ENCODE results near the gene PARD3B.

The PARD3B gene

DNA sequence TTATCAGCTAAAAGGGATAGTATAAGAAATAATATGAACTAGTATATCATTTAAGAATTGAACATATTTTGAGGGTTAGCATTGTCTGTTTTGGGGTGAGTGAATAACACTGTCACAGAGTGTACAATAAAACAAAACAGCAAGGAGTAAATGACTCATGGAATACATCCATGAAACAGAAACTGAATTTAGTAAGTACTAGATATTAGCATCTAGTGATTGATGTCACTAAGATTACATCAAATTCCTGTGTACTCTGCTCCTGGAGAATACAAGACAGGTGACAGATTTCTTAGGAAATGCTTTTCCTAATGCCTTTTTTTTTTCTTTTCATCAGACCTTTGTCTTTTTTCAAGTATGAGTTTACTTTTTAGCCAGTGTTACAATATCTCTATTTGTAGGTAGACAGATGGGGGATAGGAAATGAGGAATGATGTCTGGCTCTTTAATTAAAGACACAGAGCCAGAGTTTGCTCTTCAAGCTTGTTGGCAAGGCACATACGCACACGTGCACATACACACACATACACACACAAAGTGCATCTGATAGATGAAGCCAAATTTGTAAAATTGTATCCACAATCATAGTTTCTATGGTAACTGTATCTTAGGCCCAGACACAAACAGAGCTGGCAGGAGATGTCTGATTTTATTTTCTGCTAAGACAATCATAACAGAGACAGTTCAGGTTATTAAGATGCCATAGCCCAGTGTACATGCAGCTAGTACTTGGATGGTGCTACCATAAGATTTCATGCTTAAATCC, 998.8 kb downstream of the PARD3B start:
- DNase-seq (ENCODE audit: extremely low spot score, insufficient read length, low read depth) = no peak
- no peak for FAIRE-seq

DNA sequence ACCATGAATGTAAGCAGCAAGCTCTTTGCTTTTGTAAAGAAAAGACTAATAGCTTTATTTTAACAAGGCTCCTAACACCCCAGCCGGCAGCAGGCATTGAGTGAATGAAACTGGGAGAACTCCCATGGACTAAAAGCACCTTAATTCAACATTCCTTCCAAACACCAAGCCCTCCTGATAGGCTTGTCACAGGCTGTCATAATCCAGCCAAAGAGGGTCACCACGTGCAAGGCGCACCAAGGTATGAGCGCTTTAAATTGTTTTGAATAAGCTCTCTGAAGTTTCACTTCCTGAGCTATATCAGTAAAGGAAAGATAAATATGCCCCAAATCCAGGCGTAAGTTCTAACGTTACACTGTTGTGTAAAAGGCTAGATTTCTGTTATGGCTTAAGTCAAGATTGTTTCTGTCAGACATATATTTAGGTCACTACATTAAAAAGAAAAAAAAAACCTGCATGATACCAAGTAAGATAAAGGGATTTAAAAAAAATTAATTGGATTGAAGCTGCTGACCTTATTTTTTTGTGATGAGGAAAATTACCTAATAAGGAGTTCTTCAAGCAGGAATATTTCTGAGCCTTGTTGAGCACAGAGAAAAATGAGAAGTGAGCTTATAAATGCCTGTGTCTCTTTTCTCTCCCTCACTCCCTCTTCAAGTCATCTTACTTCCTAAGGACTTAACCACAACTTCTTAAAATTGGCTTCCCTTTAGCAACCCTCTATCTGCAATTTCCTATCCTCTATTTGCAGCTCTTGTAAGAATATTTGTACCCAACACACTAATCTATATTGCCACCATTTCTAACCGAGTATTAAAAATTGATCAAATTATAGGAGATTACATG, 1000.9 kb downstream of the PARD3B start:
- no peak for DNase-seq (ENCODE audit: extremely low spot score, insufficient read length, low read depth)
- no peak for FAIRE-seq

DNA sequence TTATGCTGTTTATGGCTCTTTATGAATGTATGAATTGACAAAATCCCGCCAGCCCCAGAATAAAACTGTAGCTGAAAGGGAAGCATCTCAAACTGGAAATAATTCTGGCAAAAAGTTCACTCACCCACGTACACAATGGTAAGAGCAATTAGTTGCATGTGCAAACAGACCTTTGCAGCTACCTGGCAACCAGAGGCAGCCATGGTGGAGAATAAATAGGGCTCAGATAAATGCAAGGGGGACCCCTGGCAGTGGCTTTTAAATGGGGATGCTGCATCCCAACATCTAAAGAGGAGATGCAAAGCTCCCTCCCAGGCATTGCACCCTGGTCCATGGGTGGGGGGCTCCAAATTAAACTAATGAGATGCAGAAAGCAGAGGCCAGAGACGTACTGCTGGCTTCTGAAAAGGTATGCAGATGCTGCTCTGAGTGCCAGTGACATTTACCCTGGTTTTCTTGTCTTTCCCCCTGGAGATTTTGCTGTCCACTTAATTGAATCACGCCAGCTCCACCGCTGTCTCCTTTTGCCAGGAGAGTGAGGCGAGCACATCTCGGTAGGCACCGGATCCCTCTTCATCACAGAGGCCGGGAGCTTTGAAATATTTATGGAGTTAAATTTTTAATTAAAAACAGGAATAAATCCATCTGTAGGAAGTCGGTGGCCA, 1010.4 kb downstream of the PARD3B start:
- no peak for DNase-seq (ENCODE audit: extremely low spot score, insufficient read length, low read depth)

DNA sequence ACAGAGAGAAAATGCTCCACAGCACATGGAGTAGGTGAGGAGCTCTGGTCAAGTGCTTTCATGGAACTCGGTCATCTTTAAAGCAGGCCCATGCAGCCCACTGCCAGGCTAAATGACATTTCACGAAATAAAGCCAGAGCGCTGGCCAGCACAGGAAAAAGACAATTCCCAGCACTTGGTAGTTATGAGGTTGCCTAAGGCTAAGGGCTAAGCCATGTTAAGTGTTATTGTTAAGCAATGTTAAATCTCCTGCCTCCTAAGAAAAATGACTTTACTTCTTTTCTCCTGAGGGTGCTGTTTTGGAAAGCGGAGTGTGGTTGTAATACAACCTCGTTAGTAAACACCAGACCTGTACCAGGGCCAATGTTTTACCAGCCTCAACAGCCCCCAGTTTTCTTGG, 1011.1 kb downstream of the PARD3B start:
- DNase-seq (ENCODE audit: extremely low spot score, insufficient read length, low read depth) (no peak), FAIRE-seq (no peak)

More for the DNA sequence above, 1010.4 kb downstream of the PARD3B start:
- no peak for FAIRE-seq

DNA sequence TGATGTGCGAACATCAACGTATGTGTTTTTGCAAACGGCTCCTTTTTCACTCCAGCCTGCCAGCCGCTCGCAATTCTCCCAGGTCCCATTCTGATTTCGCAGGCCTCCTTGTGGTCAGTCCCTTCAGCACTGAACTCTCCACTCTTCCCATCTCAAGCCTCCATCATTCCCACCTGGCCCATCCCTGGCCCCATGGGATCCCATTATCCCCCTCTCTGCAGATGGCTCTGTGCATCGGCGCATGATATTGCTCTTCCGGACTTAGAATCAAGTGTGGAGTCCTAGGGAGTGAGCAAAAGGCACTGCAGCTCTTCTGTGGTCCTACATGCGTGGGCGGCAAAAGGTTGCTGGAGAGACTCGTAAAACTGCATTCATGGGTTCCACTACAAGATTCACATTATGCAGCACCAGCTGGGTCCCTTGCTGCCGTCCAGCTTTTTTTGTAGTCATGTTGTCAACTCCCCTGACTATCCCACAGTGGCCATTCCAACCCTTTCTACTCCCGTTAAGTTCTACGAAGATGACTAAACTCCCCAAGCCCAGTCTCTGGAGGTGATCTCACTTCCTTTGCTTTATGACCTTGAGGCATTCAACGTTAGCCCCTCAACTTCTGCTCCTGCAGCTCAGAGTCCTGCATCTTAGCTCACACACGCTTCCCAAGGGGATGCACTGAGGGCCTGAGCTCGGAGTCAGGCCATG, 1011.7 kb downstream of the PARD3B start:
- FAIRE-seq = no peak
- DNase-seq (ENCODE audit: extremely low spot score, insufficient read length, low read depth) = no peak

DNA sequence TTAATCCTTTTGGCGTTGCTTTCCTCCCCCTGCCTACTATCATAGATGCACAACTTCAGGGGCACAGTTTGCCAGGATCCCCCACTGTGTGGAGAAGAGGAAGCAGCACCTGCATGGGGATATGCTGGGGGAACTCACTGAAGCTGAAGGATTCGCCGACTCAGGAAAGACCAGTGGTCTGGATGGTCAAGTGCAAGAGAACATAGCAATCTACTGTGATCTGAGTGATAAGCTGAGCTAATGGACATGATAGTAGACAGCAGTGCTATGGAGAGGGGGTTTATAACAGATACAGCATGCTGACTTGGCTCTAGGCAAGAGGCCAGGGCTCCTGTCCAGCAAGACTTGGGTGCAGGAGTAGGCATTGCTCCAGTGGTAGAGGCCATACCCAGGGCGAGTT, 1012.6 kb downstream of the PARD3B start:
- FAIRE-seq (no peak), DNase-seq (ENCODE audit: extremely low spot score, insufficient read length, low read depth) (no peak)

DNA sequence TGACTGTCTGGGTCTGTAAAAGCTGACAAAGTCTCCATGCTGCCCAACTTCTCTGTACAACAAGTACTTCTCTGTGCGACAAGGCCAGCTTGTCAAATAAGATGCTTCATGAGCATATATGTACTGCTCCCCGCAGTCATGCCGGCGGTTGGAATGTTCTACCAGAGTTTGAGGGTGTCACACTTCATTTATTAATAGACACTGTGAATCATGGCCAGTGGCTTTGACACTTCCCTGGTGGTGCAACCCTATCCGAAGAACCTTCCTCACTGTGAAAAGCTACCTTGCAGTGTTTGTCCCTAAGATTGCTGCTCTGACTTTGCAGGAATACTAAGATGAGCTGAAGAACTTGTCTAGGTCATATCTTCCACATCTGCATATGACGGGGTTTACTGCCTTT, 1016.2 kb downstream of the PARD3B start:
- no peak for DNase-seq (ENCODE audit: extremely low spot score, insufficient read length, low read depth)
- no peak for FAIRE-seq

DNA sequence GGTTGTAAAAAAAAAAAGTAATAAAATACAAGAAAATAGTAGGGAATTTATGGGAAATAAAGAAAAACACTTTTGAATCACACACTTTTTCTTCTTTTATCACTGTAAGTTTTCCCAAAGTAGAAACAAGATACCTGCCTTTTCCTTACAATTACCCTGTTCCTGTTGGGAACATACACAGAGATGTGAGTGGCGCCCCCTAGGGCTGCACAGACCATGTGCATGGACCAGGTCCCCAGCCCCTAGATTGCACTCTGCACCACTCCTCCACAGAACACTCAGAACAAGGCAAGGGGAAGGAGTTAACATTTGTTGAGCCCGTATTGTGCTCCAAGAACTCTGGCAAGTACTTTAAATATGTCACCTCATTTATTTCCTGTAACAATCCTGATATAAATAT, 1018.4 kb downstream of the PARD3B start:
- DNase-seq (ENCODE audit: extremely low spot score, insufficient read length, low read depth) = no peak
- no peak for FAIRE-seq

DNA sequence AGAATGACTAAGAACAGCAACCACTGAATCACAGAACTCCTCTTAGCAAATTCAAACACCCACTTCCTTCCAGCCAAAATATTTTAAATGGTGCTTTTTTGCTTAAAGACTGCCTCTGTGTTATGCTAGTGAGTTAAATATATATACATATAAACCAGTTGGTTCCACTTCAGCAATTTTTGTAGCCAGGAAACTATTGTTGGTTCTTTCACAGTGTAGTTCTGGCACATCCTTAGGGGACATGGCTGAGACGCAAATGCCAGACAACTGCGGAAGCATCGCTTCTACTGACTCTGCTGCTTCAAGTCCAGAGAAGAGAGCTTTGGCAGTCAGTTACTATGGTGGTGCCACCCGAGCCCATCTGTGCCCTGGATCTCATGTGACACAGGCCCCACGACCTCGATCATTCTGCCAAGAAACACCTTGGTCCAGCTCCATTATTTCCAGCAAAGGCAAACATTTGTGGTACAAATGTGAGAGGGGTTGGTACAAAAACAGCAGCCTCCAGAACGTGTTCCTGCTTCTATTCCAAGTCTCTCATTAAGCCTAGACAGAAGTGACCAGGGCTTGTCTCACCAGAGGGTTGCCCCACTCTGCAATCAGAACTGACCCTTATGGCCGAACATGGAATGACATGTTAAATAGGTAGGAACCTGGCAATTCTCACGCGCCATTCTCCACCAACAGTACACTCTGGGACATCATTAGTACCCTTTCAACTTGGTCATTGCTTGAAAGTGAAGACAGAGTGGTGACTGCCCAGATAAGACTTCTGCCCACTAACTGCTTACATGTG, 1019.3 kb downstream of the PARD3B start:
- no peak for FAIRE-seq

DNA sequence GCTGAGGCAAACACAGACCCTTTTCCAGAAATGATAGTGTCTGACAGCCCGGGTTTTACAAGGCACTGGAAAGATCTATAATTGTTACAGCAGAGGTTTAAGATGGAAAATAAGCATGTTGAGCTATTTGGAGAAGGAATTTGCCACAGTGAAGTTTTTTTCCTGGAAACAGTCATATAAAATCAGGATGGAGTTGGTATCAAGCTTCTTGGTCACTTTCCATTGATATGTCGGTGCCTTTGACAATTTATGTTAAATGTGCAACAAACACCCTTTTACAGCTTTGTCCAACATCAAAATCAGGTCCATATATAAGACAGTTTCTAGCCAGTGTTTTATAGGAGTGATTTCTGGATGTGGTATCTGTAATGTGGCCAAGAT, 1019.9 kb downstream of the PARD3B start:
- FAIRE-seq = no peak
- no peak for DNase-seq (ENCODE audit: extremely low spot score, insufficient read length, low read depth)

More for the DNA sequence above, 1019.3 kb downstream of the PARD3B start:
- no peak for DNase-seq (ENCODE audit: extremely low spot score, insufficient read length, low read depth)

DNA sequence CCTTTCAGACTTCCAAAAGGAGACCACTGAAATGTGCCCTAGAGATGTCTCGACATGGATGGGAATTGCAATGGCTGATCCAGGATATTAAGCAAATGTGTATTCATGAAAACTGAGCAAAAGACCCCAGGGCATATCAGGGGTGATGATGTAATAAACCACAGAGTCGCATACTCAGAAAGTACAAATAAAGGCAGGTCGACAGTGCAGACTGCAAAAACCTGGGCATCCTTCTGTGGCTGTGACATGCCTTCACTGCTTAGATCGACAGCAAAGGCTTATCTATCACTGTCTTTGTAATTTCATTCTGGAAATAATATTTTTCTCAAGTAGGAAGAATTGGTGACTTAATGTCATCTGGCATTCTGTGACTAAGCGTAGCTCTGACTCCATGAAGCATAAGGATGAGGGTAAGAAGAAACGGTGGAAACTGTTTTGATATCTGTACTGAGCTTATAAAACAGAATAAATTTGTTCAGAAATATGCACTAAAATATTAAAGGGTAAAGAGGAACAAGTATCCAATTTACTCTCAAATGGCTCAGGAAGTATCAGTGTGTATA, 1021.4 kb downstream of the PARD3B start:
- DNase-seq (ENCODE audit: extremely low spot score, insufficient read length, low read depth) (no peak), FAIRE-seq (no peak)

DNA sequence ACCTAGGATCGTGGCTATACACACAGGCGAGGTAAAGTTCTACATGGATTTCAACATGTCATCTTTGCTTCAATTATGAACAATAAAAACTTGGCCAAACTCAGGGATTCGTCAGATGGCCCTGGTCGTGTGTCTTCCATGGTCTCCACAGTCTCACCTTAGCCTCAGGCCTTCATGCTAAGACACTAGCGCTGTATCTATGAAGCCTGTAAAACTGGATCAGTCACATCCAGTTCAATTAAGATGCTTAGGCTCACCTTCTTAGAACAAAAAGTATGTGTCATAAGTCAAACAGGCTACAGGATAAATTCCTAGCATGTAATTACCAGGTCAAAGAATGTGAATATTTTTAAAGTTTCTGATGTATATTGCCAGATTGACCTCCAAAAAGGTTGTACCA, 1023.3 kb downstream of the PARD3B start:
- DNase-seq (ENCODE audit: extremely low spot score, insufficient read length, low read depth) (no peak), FAIRE-seq (no peak)

DNA sequence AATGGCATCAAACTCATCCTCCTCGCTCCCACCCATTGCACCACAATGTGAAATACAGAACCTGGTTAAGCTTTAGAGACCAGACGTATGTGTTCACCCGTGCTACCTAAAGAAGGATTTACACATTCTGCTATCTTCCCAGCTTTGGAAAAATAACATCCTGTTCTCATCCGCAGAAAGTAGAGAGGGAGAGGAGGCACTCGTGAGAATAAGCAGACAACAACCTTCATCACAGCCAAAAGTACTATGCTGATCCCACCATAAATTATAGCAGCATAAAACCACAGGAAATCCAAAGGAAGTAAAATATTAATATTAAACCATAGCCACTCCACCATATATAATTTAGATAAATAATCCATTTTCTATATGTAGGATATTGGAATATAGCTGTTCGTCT, 1025.4 kb downstream of the PARD3B start:
- DNase-seq (ENCODE audit: extremely low spot score, insufficient read length, low read depth) (no peak), FAIRE-seq (no peak)

DNA sequence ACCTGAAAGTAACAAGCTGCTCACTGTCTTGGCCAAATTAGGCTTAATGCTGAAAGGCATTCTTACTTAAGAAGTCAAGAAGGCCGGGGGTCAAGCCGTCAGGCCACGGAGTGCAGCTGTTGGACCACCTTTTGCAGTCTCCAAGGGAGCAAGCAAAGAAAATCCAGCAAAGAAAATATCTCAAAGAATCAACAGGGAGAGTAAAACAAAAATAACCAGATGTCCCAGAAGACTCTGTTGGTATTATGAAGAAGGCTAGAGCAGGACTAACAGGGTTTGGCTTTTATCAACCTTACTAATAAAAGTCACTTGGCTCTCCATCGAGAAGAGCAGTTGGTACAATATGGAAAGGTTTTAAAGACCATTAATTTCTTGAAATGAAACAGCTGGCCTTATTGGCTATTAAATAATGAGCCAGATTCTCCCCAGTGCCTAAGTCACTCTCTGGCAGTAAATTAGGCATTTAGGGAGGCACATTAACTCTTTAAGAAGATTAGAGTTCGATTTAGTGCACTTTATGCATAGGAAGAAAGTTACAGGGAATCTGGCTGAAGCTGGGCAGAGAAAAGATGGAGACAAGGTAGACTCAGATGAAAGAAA, 1026.2 kb downstream of the PARD3B start:
- no peak for DNase-seq (ENCODE audit: extremely low spot score, insufficient read length, low read depth)
- no peak for FAIRE-seq

DNA sequence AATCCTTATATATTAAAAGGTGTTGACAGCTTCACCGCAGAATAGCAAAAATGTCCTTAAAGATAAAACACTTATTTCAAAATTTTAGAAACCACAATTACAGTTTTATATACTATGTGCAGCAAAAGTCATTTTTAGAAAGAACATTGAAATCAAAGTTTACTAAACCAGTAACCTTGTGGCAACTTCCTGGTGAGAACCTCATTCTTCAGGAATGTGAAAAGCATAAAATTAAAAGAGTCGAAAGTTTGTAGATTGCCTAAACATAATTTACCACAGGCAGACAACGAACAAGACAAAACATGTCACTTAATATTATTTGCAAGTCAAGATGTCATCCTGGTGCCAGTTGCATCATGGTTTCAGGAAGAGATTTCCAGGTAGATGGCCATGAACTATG, 1028.7 kb downstream of the PARD3B start:
- no peak for DNase-seq (ENCODE audit: extremely low spot score, insufficient read length, low read depth)

DNA sequence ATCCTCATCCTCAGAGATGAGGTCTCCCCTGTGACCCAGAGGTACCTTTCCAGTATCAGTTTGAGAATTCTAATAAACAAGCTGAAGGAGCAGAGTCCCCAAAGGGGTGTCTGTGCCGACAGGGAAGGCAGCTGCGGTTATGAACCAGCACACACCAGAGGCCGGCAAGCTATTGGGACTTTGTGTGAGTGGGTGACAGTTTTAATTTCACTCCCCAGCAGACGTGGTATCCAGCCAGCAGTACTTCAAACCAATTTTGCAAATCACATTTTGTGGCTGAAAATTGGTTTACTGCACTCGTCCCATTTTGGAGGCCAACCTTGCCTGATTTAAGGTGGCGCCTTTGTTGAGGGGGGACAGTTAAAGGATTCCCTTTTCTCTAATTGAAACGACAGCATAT, 1034.1 kb downstream of the PARD3B start:
- DNase-seq (ENCODE audit: extremely low spot score, insufficient read length, low read depth) (no peak), FAIRE-seq (no peak)

More for the DNA sequence above, 1028.7 kb downstream of the PARD3B start:
- FAIRE-seq = no peak

DNA sequence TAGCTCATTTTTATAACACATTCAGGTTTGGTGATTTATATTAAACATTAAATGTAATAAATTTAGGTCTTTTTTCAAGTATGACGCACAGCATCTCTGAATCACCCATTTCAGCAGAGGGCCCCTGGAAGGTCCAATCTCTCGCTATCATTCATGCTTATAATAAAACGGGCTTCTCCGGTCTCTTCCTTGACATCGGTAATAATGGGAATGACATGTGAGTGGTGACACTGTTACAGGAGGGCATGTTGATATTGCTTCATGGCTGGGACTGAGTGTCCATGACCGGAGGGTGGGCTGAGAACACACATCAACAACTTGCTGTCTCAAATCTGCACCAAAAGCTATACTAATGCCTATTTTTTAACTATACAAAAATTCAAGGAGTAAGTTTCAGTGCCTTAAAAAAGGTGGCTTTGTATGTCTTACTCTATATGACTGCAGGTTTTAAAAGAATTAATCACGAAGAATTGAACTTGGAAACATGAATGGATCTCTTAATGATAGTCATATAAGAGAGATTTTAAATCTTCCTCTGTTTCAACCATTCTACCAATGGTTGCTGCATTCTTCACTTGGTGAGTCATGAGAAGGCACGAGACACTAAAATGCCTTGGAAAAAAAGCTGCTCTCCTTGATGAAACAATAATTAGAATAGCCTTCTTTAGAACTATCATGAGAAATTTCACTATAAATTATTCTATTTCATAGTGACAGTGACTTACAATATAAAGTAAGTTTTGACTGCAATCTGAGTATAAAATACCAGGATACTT, 1035.1 kb downstream of the PARD3B start:
- DNase-seq (ENCODE audit: extremely low spot score, insufficient read length, low read depth) (no peak), FAIRE-seq (no peak)

DNA sequence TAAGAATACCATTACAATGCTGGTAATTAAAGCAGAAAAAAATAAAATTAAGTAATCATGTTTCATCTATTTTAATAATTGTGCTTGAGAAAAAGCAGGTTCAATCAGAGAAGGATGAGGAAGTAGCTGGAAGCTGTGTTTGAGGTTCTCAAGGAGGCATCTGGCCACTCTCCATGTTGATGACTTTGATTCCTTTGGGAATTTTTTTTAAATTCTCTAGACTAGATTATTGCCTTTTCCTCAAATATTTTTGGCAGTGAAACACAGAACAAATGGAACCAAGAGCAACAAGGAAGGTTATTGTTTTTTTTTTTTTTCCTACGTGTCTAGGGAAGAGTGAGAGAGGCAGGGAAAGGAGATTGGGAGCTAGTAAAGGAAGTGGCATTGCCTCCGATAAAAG, 1037.1 kb downstream of the PARD3B start:
- DNase-seq (ENCODE audit: extremely low spot score, insufficient read length, low read depth) (no peak), FAIRE-seq (no peak)

Measured in GM18507 (cell line).